ENCODE measurements around the gene MAGI1. TPM values are rescaled to one million over a fixed set of nuclear protein-coding genes. Genes with fewer than 3 reads are reported as not detected.

MAGI1 gene
- total RNA-seq, 1 experiment from 2014 or later, result 38.6 TPM

DNA sequence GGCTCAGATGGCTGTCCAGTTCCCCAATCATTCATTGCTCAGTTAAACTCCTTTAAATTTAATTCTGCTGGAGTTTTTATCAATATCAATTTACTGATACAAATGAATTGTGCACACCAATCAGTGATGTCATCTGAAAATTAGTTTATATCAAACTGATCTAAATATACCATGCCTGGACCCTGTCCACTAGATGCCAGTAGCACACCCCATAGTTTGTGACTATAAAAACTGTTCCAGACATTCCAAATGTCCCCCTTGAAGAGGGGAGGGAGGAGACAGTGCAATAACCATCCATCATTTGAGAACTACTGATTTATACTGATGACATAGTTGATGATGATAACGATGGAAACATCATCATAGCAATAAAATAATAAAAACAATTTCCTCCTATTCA lies 232.1 kb downstream of the MAGI1 start:
- no peak overlapping the region for H2AFZ ChIP-seq (ENCODE audit: low read depth, low read length, poor library complexity, severe bottlenecking)
- no peaks in the 10 kb centered on the region for H4K20me1 ChIP-seq (ENCODE audit: insufficient read depth)
- H3K9ac ChIP-seq (ENCODE audit: low read length), result no peak overlapping the region
- no peak for DNase-seq (ENCODE audit: low read depth, low spot score)
- intact Hi-C loops (cut with micrococcal nuclease), result no loop called here
- no peaks in the 10 kb centered on the region for H3K27me3 ChIP-seq (ENCODE audit: insufficient read depth, low read length)
- H3K4me1 ChIP-seq (ENCODE audit: control insufficient read depth in 1 of 2, insufficient read depth in 2 of 2, low read length in 2 of 2), result no peaks in the 10 kb centered on the region
- RAD21 ChIA-PET (ENCODE audit: low non-redundant PET in 1 of 2, low total read pairs in 2 of 2, uncharacterized antibody in 2 of 2, unreplicated experiment in 2 of 2), result no interaction called here
- H3K27ac ChIP-seq (ENCODE audit: low read depth, low read length), result no peak overlapping the region
- TF ChIP-seq REST (IDR thresholded peaks at IDR 0.05; ENCODE audit: low read depth) (no peak), EZH2 (IDR thresholded peaks at IDR 0.05) (no peak), YY1 (IDR thresholded peaks at IDR 0.05; ENCODE audit: extremely low read depth, insufficient replicate concordance, low read depth, low read length) (no peak), SP1 (IDR thresholded peaks at IDR 0.05; ENCODE audit: low read depth) (no peak), MAX (IDR thresholded peaks at IDR 0.05) (no peak), POLR2A (IDR thresholded peaks at IDR 0.05; ENCODE audit: borderline replicate concordance, extremely low read depth, insufficient read depth, insufficient read length) (no peak), TCF7L2 (IDR thresholded peaks at IDR 0.05; ENCODE audit: borderline replicate concordance, extremely low read depth, insufficient read depth, insufficient read length) (no peak), JUND (IDR thresholded peaks at IDR 0.05) (no peak), FOSL1 (IDR thresholded peaks at IDR 0.05; ENCODE audit: low read depth) (no peak), POLR2AphosphoS5 (IDR thresholded peaks at IDR 0.05; ENCODE audit: low read depth, low read length) (no peak), RAD21 (IDR thresholded peaks at IDR 0.05; ENCODE audit: low read depth) (peak; percentile 23; the same call in 1 of the 2 replicates), EZH2phosphoT487 (IDR thresholded peaks at IDR 0.05; ENCODE audit: borderline replicate concordance) (no peak), CEBPB (IDR thresholded peaks at IDR 0.05; ENCODE audit: low read depth) (no peak), ZNF274 (IDR thresholded peaks at IDR 0.05; ENCODE audit: low read depth, low read length) (no peak), ELF1 (IDR thresholded peaks at IDR 0.05; ENCODE audit: borderline replicate concordance, low read depth) (no peak), SIN3A (IDR thresholded peaks at IDR 0.05; ENCODE audit: low read depth) (no peak), ZFX (IDR thresholded peaks at IDR 0.05) (no peak)
- TF ChIP-seq, protein P1, sequence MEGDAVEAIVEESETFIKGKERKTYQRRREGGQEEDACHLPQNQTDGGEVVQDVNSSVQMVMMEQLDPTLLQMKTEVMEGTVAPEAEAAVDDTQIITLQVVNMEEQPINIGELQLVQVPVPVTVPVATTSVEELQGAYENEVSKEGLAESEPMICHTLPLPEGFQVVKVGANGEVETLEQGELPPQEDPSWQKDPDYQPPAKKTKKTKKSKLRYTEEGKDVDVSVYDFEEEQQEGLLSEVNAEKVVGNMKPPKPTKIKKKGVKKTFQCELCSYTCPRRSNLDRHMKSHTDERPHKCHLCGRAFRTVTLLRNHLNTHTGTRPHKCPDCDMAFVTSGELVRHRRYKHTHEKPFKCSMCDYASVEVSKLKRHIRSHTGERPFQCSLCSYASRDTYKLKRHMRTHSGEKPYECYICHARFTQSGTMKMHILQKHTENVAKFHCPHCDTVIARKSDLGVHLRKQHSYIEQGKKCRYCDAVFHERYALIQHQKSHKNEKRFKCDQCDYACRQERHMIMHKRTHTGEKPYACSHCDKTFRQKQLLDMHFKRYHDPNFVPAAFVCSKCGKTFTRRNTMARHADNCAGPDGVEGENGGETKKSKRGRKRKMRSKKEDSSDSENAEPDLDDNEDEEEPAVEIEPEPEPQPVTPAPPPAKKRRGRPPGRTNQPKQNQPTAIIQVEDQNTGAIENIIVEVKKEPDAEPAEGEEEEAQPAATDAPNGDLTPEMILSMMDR (IDR thresholded peaks at IDR 0.05 in 2 of 3, conservative IDR thresholded peaks at IDR 0.05 in 1 of 3; ENCODE audit: borderline replicate concordance in 1 of 3, insufficient read depth in 1 of 3, low read depth in 2 of 3, low read length in 2 of 3), result peak in 1 of 3 experiments; percentile 12; a peak in 1 of 6 replicates
- H3K9me3 ChIP-seq (ENCODE audit: control insufficient read depth in 1 of 2, insufficient read depth in 1 of 2, low read depth in 1 of 2, low read length in 2 of 2), result no peaks in the 10 kb centered on the region
- H3K4me2 ChIP-seq (ENCODE audit: low read length), result no peak overlapping the region
- BruUV-seq (replicated peaks), result no TSS peak
- ATAC-seq, result no peak
- no peak overlapping the region for H3K4me3 ChIP-seq (replicated peaks in 1 of 2; ENCODE audit: low read depth in 1 of 2, low read length in 2 of 2)
- POLR2A ChIA-PET, result no interaction called here
- CTCF ChIA-PET, result no interaction called here
- peaks cover 16% of the 10 kb centered on the region; the same call in 1 of the 2 replicates for H3K79me2 ChIP-seq (ENCODE audit: insufficient read depth, low read length)
- H3K9me2 ChIP-seq (ENCODE audit: insufficient read depth), result no peaks in the 10 kb centered on the region
- H3K36me3 ChIP-seq (ENCODE audit: control insufficient read depth in 1 of 2, insufficient read depth in 2 of 2, low read length in 2 of 2), result no peaks in the 10 kb centered on the region
